ENCODE results near the gene MRAS. TPM values are rescaled to one million over a fixed set of nuclear protein-coding genes. Genes with fewer than 3 reads are reported as not detected.
A peak's percentile ranks its signal among the peaks of the same experiment; 100 is the strongest.

MRAS gene
- total RNA-seq, 1 donor from 2014 or later, result 55.4 TPM

- Histone ChIP-seq H3K36me3 (ENCODE audit: insufficient read depth, low read length) (peaks cover 4% of the 10 kb centered on the region), H3K4me1 (ENCODE audit: insufficient read depth, low read length) (peaks cover 8% of the 10 kb centered on the region), H3K27ac (ENCODE audit: low read depth, low read length) (no peak overlapping the region), H3K9me3 (ENCODE audit: insufficient read depth, low read depth, low read length) (no peaks in the 10 kb centered on the region), H3K79me2 (ENCODE audit: insufficient read depth, low read length) (peaks cover 4% of the 10 kb centered on the region), H2AFZ (ENCODE audit: low read depth, low read length) (no peak overlapping the region), H3K9ac (ENCODE audit: low read length) (no peak overlapping the region), H3K4me3 (ENCODE audit: insufficient read depth, low read depth, low read length) (no peak overlapping the region), H4K20me1 (ENCODE audit: insufficient read depth, low read length) (peaks cover 4% of the 10 kb centered on the region), H3K4me2 (ENCODE audit: low read length) (no peak overlapping the region), H3K27me3 (ENCODE audit: insufficient read depth, low read length) (no peaks in the 10 kb centered on the region)
- DNase-seq (ENCODE audit: low read depth), result no peak
- no peak overlapping the region for H3K27ac Mint-ChIP-seq (ENCODE audit: unreplicated experiment)
- peaks cover 20% of the 10 kb centered on the region for H3K36me3 Mint-ChIP-seq (ENCODE audit: low read depth, unreplicated experiment)
- no peak overlapping the region for H3K4me3 Mint-ChIP-seq (ENCODE audit: unreplicated experiment)
- FAIRE-seq, result no peak
- TF ChIP-seq EZH2 (IDR thresholded peaks at IDR 0.05; ENCODE audit: insufficient read depth, low read length), result no peak
- no peak for TF ChIP-seq CTCF (IDR thresholded peaks at IDR 0.05; ENCODE audit: insufficient read depth, low read depth, low read length)
- H3K9me3 Mint-ChIP-seq (ENCODE audit: unreplicated experiment), result no peaks in the 10 kb centered on the region
- peaks cover 17% of the 10 kb centered on the region for H3K4me1 Mint-ChIP-seq (ENCODE audit: low read depth, unreplicated experiment)
- no peaks in the 10 kb centered on the region for H3K27me3 Mint-ChIP-seq (ENCODE audit: low read depth, unreplicated experiment)
Observed at GRCh38 chr3:138378331-138378730, 30.0 kb downstream of the MRAS start.

GRCh38 chr3:138378990-138379389 is 30.6 kb downstream of the MRAS start:
- Histone ChIP-seq H3K27me3 (ENCODE audit: insufficient read depth, low read length) (no peaks in the 10 kb centered on the region), H3K4me2 (ENCODE audit: low read length) (no peak overlapping the region), H3K9me3 (ENCODE audit: insufficient read depth, low read depth, low read length) (no peaks in the 10 kb centered on the region), H3K9ac (ENCODE audit: low read length) (no peak overlapping the region), H4K20me1 (ENCODE audit: insufficient read depth, low read length) (peaks cover 9% of the 10 kb centered on the region), H3K27ac (ENCODE audit: low read depth, low read length) (no peak overlapping the region), H3K4me1 (ENCODE audit: insufficient read depth, low read length) (peaks cover 8% of the 10 kb centered on the region), H3K36me3 (ENCODE audit: insufficient read depth, low read length) (peaks cover 4% of the 10 kb centered on the region), H3K4me3 (ENCODE audit: insufficient read depth, low read depth, low read length) (no peak overlapping the region), H3K79me2 (ENCODE audit: insufficient read depth, low read length) (peaks cover 7% of the 10 kb centered on the region), H2AFZ (ENCODE audit: low read depth, low read length) (no peak overlapping the region)
- Mint-ChIP-seq H3K4me3 (ENCODE audit: unreplicated experiment) (no peak overlapping the region), H3K36me3 (ENCODE audit: low read depth, unreplicated experiment) (peaks cover 19% of the 10 kb centered on the region), H3K9me3 (ENCODE audit: unreplicated experiment) (no peaks in the 10 kb centered on the region), H3K27ac (ENCODE audit: unreplicated experiment) (no peak overlapping the region), H3K27me3 (ENCODE audit: low read depth, unreplicated experiment) (no peaks in the 10 kb centered on the region), H3K4me1 (ENCODE audit: low read depth, unreplicated experiment) (peaks cover 17% of the 10 kb centered on the region)
- no peak for FAIRE-seq
- TF ChIP-seq CTCF (IDR thresholded peaks at IDR 0.05; ENCODE audit: insufficient read depth, low read depth, low read length), result no peak
- TF ChIP-seq EZH2 (IDR thresholded peaks at IDR 0.05; ENCODE audit: insufficient read depth, low read length), result no peak
- DNase-seq (ENCODE audit: low read depth), result no peak

GRCh38 chr3:138381413-138381901 is 33.1 kb downstream of the MRAS start:
- DNase-seq (ENCODE audit: low read depth), result peak; percentile 62
- no peak overlapping the region for H3K27ac Mint-ChIP-seq (ENCODE audit: unreplicated experiment)
- peaks cover 7% of the 10 kb centered on the region for H3K79me2 ChIP-seq (ENCODE audit: insufficient read depth, low read length)
- peaks cover 5% of the 10 kb centered on the region for H4K20me1 ChIP-seq (ENCODE audit: insufficient read depth, low read length)
- no peak overlapping the region for H3K4me3 Mint-ChIP-seq (ENCODE audit: unreplicated experiment)
- H3K4me1 Mint-ChIP-seq (ENCODE audit: low read depth, unreplicated experiment), result peaks cover 22% of the 10 kb centered on the region
- H3K27me3 ChIP-seq (ENCODE audit: insufficient read depth, low read length), result no peaks in the 10 kb centered on the region
- no peak overlapping the region for H3K27ac ChIP-seq (ENCODE audit: low read depth, low read length)
- H3K4me3 ChIP-seq (ENCODE audit: insufficient read depth, low read depth, low read length), result no peak overlapping the region
- no peaks in the 10 kb centered on the region for H3K36me3 ChIP-seq (ENCODE audit: insufficient read depth, low read length)
- H3K4me1 ChIP-seq (ENCODE audit: insufficient read depth, low read length), result peaks cover 8% of the 10 kb centered on the region
- H3K27me3 Mint-ChIP-seq (ENCODE audit: low read depth, unreplicated experiment), result no peaks in the 10 kb centered on the region
- H2AFZ ChIP-seq (ENCODE audit: low read depth, low read length), result no peak overlapping the region
- no peak overlapping the region for H3K4me2 ChIP-seq (ENCODE audit: low read length)
- FAIRE-seq, result no peak
- H3K9me3 ChIP-seq (ENCODE audit: insufficient read depth, low read depth, low read length), result no peaks in the 10 kb centered on the region
- peak overlapping the region; percentile 20 for H3K9ac ChIP-seq (ENCODE audit: low read length)
- peaks cover 5% of the 10 kb centered on the region for H3K9me3 Mint-ChIP-seq (ENCODE audit: unreplicated experiment)
- peaks cover 16% of the 10 kb centered on the region for H3K36me3 Mint-ChIP-seq (ENCODE audit: low read depth, unreplicated experiment)
- TF ChIP-seq EZH2 (IDR thresholded peaks at IDR 0.05; ENCODE audit: insufficient read depth, low read length), result no peak
- TF ChIP-seq CTCF (IDR thresholded peaks at IDR 0.05; ENCODE audit: insufficient read depth, low read depth, low read length), result no peak
